HG02870 (cell line): ENCODE results near the gene EPS8L3.
"Not testable (repeated sequence)": the region's sequence is repeated elsewhere in the genome, so short reads cannot be mapped to it uniquely, and the experiment has no call there.

ENCODE experiments used
- ATAC-seq: cut with Tn5 transposase; IDR thresholded peaks from one replicate; pipeline ENCODE4 v1.9.1; 2021; ENCODE audit warnings: mild to moderate bottlenecking, moderate library complexity; ENCODE audit not compliant: unreplicated experiment

Gene EPS8L3

DNA sequence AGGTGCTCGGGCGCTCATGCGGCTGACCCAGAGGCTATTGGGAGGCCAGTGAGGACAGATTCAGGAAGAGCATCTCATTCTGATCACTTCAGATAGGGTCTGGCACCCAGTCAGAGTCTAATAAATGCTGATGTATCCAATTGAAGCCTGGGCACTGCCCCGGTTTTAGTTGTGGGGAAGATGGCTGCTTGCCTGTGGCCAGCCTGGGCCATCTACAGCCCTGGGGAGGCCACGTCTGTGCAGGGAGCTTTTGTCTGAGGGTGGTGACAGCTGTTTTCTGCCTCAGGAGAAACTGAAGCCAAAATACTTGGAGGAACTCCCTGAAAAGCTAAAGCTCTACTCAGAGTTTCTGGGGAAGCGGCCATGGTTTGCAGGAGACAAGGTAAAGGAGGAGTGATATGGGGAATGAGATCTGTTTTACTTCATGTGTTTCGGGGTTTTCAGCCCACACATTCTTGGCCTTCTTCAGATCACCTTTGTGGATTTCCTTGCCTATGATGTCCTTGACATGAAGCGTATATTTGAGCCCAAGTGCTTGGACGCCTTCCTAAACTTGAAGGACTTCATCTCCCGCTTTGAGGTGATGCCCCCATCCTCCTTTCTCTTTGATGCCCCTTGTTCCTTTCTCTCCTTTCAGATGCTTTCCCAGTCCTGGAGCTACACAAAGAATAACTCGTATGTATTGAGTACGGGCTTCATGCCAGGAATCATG lies 48.9 kb downstream of the EPS8L3 start:
- ATAC-seq, result no peak

DNA sequence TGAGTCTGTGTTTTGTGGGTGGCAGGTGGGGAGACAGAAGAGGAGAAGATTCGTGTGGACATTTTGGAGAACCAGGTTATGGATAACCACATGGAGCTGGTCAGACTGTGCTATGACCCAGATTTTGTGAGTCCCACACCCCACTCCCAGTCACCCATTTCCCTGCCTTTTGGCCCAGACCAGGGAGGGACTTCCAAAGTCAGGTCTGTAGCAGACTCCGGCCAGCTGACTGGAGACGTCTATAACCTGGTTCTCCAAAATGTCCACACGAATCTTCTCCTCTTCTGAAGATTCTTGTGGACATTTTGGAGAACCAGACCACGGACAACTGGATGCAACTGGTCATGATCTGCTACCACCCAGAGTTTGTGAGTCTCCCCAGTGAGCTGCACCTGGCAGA lies 50.1 kb downstream of the EPS8L3 start:
- no peak for ATAC-seq

DNA sequence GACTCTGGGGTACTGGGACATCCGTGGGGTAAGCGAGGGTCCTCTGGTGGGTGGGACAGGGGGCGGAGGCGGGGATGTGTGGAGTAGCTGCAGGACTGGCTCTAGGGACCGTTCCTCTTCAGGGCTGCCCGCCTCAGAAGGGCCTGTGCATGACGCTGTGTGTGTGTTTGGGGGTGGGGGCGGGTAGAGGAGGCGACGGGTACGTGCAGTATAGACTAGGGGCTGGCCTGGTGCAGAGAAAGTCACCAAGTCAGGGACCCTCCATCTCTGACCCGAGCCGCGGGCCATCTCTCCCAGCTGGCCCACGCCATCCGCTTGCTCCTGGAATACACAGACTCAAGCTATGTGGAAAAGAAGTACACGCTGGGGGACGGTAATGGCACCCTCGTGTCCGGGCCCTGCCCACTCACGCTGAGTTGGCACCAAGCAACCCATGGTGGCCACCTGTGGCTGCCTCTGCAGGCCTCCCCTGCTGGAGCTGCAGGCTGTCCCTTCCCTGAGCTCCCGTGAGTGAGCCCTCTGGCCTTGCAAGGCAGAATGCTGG lies 51.3 kb downstream of the EPS8L3 start:
- ATAC-seq, result no peak

DNA sequence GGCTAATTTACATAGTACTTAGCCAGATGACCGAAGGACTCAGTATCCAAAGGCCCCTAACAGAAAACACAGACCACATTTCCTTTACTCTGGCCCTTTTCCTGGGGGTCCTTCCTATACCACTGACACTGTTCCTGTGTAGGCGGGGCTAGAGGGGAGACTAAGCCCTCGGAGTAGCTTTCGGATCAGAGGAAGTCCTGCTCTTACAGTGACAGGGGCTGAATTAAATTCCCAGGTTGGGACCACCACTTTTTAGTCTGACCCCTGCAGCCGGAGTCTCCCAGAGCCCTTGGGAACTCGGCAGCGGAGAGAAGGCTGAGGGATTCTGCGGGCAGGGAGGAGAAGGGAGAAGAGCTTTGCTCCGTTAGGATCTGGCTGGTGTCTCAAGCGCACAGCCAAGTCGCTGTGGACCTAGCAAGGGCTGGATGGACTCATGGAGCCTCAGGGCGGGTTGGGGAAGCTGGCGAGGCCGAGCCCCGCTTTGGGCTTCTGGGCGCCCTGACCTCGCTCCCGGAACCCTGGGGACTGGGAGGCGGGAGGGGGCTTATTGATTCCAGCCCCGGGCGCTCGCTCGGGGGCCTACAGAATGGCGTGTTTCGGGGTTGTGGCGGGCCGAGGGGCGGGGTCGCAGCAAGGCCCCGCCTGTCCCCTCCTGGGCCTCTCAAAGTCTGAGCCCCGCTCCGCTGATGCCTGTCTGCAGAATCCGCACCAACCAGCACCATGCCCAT lies 52.0 kb downstream of the EPS8L3 start, which contains the start of gene GSTM5:
TSS of gene GSTM5 (plus strand) at position 659 of the 728 bp plus-strand sequence. CDS start at position 721, 62 bp downstream.
- not testable (repeated sequence) for ATAC-seq

DNA sequence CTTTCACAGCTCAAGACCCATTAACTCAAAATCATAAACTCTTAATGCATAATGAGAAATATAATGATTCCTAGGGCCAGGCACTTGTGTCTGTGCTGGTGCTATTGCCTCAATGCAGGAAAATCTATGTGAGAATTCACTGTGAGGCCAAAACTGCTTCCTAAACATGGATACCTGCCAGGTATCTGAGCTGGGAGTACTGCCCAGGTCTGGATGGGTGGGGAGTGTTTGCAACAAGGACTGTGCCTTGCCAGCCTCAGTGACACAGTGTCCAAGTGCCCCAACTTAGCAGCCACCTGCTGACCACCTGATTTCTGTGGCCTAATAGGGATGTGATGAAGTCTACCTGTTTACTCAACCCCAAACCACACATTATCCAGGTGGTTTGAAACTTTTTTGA lies 53.9 kb downstream of the EPS8L3 start:
- ATAC-seq, result not testable (repeated sequence)

DNA sequence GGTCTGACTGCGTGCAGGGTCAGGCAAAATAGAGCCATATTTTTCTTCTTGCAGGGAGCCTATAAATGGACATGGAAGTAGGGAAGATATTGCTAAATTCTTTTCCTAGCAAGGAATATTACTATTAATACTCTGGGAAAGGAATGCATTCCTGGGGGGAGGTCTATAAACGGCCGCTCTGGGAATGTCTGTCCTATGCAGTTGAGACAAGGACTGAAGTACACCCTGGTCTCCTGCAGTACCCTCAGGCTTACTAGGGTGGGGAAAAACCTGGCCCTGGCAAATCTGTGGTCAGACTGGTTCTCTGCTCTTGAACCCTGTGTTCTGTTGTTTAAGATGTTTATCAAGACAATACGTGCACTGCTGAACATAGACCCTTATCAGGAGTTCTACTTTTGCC lies 54.8 kb downstream of the EPS8L3 start:
- not testable (repeated sequence) for ATAC-seq

DNA sequence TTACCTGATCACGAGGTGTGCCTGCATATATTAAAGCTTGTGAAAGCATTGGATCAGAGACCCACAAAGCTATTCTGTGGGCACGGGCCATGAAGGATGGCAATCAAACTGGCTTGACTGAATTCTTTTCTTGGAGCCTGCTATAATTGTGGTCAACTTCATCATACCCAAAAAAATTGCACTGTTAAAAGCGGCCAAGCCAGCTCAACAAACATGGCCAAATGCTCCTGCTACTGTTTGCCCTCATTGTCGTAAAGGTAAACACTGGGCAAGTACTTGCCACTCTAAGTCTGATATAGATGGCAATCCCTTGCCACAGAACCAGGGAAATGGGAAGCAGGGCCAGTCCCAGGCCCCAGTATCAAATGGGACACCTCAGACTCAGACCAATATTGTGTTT lies 58.3 kb downstream of the EPS8L3 start:
- ATAC-seq, result no peak

DNA sequence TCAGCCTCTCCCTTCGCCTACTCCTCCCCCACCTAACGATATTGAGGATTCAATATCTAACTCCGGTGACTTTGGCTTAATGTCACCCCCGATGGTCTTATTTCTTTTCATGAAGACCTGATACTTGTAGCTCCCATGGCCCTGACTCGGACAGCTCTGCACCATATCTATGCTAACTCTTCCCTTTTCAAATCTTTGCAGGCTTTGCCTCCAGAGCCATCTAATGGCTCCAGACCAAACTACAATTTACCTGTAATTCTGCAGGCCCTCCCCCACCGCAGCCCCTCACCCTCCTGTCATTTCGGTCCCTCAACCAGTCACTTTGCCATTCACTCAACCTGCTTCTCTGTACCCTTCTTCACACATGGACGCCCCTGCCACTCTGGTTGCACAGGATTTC lies 59.5 kb downstream of the EPS8L3 start:
- ATAC-seq, result no peak

DNA sequence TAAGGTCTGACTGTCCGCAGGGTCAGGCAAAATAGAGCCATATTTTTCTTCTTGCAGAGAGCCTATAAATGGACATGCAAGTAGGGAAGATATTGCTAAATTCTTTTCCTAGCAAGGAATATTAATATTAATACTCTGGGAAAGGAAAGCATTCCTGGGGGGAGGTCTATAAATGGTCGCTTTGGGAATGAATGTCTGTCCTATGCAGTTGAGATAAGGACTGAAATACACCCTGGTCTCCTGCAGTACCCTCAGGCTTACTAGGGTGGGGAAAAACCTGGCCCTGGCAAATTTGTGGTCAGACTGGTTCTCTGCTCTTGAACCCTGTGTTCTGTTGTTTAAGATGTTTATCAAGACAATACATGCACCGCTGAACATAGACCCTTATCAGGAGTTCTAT lies 60.8 kb downstream of the EPS8L3 start:
- not testable (repeated sequence) for ATAC-seq
